Measurements from ENCODE around the gene AKAP6.

AKAP6 gene

GRCh38 chr14:32841698-32842097 is 512.6 kb downstream of the AKAP6 start:
- no peak overlapping the region for H3K9ac ChIP-seq
- no peaks in the 10 kb centered on the region for H3K79me2 ChIP-seq (ENCODE audit: insufficient read depth, low read depth)
- H3K4me1 ChIP-seq (ENCODE audit: low read depth, poor library complexity, severe bottlenecking): no peaks in the 10 kb centered on the region

DNA sequence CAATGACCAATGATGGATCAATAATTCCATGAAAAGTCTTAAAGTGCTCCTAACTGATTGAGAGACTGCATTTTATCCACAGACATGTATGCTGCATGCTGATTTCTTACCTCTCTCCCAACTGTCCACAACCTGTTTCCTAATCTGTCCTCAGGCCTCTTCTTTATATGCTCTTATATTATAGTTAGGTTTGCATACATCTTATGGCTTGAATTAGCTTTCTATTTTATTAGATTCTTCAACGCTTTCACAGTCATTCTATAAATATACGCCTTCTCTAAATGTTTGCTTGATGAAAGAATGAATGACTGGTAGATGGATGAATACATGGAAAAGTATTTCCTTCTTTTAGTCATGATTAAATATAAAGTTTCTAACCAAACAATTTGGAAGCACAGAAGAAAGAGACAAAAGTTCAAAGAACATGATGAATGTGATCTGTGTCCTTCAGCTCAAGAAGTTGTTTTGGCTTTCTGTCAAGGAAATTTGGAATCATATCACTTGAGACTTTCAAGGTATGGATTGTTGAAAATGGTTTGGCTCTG is 517.8 kb downstream of the AKAP6 start:
- no peak overlapping the region for H3K27ac ChIP-seq
- H3K36me3 ChIP-seq (ENCODE audit: insufficient read depth): no peaks in the 10 kb centered on the region
- H3K4me2 ChIP-seq: no peak overlapping the region
- no peak overlapping the region for H2AFZ ChIP-seq (ENCODE audit: low read depth)
- H3K79me2 ChIP-seq (ENCODE audit: insufficient read depth, low read depth): no peaks in the 10 kb centered on the region
- H3K9ac ChIP-seq: no peak overlapping the region
- H4K20me1 ChIP-seq (ENCODE audit: insufficient read depth): no peaks in the 10 kb centered on the region
- H3K4me3 ChIP-seq (IDR thresholded peaks at IDR 0.05; ENCODE audit: insufficient read depth, low read depth, low read length): no peak overlapping the region
- no peaks in the 10 kb centered on the region for H3K4me1 ChIP-seq (ENCODE audit: low read depth, poor library complexity, severe bottlenecking)
- no peaks in the 10 kb centered on the region for H3K27me3 ChIP-seq (ENCODE audit: insufficient read depth, low read depth)
- TF ChIP-seq CTCF (conservative IDR thresholded peaks at IDR 0.05; ENCODE audit: low read depth, low read length): no peak

More at GRCh38 chr14:32841698-32842097, 512.6 kb downstream of the AKAP6 start:
- TF ChIP-seq CTCF (conservative IDR thresholded peaks at IDR 0.05; ENCODE audit: low read depth, low read length): no peak
- no peak overlapping the region for H3K27ac ChIP-seq
- no peaks in the 10 kb centered on the region for H4K20me1 ChIP-seq (ENCODE audit: insufficient read depth)
- H3K27me3 ChIP-seq (ENCODE audit: insufficient read depth, low read depth): no peaks in the 10 kb centered on the region
- no peak overlapping the region for H2AFZ ChIP-seq (ENCODE audit: low read depth)
- no peaks in the 10 kb centered on the region for H3K36me3 ChIP-seq (ENCODE audit: insufficient read depth)
- H3K4me3 ChIP-seq (IDR thresholded peaks at IDR 0.05; ENCODE audit: insufficient read depth, low read depth, low read length): no peak overlapping the region
- H3K4me2 ChIP-seq: no peak overlapping the region

DNA sequence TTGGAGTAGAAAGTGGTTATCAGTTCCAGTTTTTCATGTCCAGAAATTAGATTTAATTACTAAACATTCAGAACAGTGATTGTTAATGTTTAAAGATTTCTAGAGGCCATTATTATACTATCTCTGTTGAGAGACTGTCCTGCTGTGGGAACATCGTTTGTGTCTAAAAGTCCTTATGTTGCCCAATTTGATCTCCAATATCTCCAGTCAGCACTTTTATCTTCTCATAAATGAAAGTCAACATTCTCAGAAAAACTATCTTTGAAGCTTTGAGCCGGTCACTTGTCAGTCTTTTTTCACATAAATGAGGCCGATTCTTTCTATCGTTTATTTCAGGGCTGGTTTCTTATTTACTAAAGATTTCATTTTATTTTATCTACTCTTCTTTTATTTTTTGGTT is 518.8 kb downstream of the AKAP6 start:
- no peak overlapping the region for H3K4me2 ChIP-seq
- no peak for TF ChIP-seq CTCF (conservative IDR thresholded peaks at IDR 0.05; ENCODE audit: low read depth, low read length)

GRCh38 chr14:32865827-32866376 is 536.8 kb downstream of the AKAP6 start:
- Histone ChIP-seq H3K27ac (no peak overlapping the region), H3K4me2 (no peak overlapping the region)
- TF ChIP-seq CTCF (conservative IDR thresholded peaks at IDR 0.05; ENCODE audit: low read depth, low read length): no peak

More for the DNA sequence above, 518.8 kb downstream of the AKAP6 start:
- Histone ChIP-seq H3K27me3 (ENCODE audit: insufficient read depth, low read depth) (no peaks in the 10 kb centered on the region), H3K27ac (no peak overlapping the region), H4K20me1 (ENCODE audit: insufficient read depth) (no peaks in the 10 kb centered on the region), H3K4me1 (ENCODE audit: low read depth, poor library complexity, severe bottlenecking) (no peaks in the 10 kb centered on the region), H2AFZ (ENCODE audit: low read depth) (no peak overlapping the region), H3K4me3 (IDR thresholded peaks at IDR 0.05; ENCODE audit: insufficient read depth, low read depth, low read length) (no peak overlapping the region), H3K36me3 (ENCODE audit: insufficient read depth) (no peaks in the 10 kb centered on the region), H3K9ac (no peak overlapping the region), H3K79me2 (ENCODE audit: insufficient read depth, low read depth) (no peaks in the 10 kb centered on the region)

More at GRCh38 chr14:32865827-32866376, 536.8 kb downstream of the AKAP6 start:
- H3K36me3 ChIP-seq (ENCODE audit: insufficient read depth): no peaks in the 10 kb centered on the region
- H4K20me1 ChIP-seq (ENCODE audit: insufficient read depth): no peaks in the 10 kb centered on the region
- H3K9ac ChIP-seq: no peak overlapping the region
- H3K4me3 ChIP-seq (IDR thresholded peaks at IDR 0.05; ENCODE audit: insufficient read depth, low read depth, low read length): no peak overlapping the region
- no peak overlapping the region for H2AFZ ChIP-seq (ENCODE audit: low read depth)
- no peaks in the 10 kb centered on the region for H3K4me1 ChIP-seq (ENCODE audit: low read depth, poor library complexity, severe bottlenecking)
- H3K79me2 ChIP-seq (ENCODE audit: insufficient read depth, low read depth): no peaks in the 10 kb centered on the region
- H3K27me3 ChIP-seq (ENCODE audit: insufficient read depth, low read depth): no peaks in the 10 kb centered on the region

All from KMS-11 (cell line).